ENCODE measurements around the gene PHF23. TPM values are rescaled to one million over a fixed set of nuclear protein-coding genes. Genes with fewer than 3 reads are reported as not detected.

PHF23 gene
- total and polyA plus RNA-seq, 9 of the 15 experiments (the other 6 are each of a cell fraction or from before 2014, with no cell fraction given) = 7.4 to 87.5 (median 33.7) TPM

GRCh38 chr17:7234083-7234951, 4.9 kb downstream of the PHF23 start, which contains the start of gene DVL2 (continued):
- no peak for TF ChIP-seq CREBBP (IDR thresholded peaks at IDR 0.05; ENCODE audit: low read depth, low read length)
- peak; percentile 64 for TF ChIP-seq NCOR1 (IDR thresholded peaks at IDR 0.05)
- TF ChIP-seq, protein P1, sequence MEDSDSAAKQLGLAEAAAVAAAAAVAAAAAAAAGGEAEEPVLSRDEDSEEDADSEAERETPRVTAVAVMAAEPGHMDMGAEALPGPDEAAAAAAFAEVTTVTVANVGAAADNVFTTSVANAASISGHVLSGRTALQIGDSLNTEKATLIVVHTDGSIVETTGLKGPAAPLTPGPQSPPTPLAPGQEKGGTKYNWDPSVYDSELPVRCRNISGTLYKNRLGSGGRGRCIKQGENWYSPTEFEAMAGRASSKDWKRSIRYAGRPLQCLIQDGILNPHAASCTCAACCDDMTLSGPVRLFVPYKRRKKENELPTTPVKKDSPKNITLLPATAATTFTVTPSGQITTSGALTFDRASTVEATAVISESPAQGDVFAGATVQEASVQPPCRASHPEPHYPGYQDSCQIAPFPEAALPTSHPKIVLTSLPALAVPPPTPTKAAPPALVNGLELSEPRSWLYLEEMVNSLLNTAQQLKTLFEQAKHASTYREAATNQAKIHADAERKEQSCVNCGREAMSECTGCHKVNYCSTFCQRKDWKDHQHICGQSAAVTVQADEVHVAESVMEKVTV (CRISPR knock-in tag; IDR thresholded peaks at IDR 0.05) = peak; percentile 43; the same call in 1 of the 2 replicates
- peak; percentile 85; the same call in 1 of the 2 replicates for TF ChIP-seq RB1 (IDR thresholded peaks at IDR 0.05; ENCODE audit: low read depth)
- TF ChIP-seq ZNF140 (CRISPR knock-in tag; IDR thresholded peaks at IDR 0.05) = no peak
- TF ChIP-seq THRAP3 (IDR thresholded peaks at IDR 0.05; ENCODE audit: borderline replicate concordance) = peak; percentile 85; the same call in 1 of the 2 replicates
- no peak for TF ChIP-seq ZNF316 (IDR thresholded peaks at IDR 0.05)
- TF ChIP-seq TAL1 (IDR thresholded peaks at IDR 0.05) = no peak
- no peak for TF ChIP-seq HMGN3 (IDR thresholded peaks at IDR 0.05; ENCODE audit: borderline replicate concordance, extremely low read depth, insufficient read length, low read depth, low read length)
- TF ChIP-seq, protein P2, sequence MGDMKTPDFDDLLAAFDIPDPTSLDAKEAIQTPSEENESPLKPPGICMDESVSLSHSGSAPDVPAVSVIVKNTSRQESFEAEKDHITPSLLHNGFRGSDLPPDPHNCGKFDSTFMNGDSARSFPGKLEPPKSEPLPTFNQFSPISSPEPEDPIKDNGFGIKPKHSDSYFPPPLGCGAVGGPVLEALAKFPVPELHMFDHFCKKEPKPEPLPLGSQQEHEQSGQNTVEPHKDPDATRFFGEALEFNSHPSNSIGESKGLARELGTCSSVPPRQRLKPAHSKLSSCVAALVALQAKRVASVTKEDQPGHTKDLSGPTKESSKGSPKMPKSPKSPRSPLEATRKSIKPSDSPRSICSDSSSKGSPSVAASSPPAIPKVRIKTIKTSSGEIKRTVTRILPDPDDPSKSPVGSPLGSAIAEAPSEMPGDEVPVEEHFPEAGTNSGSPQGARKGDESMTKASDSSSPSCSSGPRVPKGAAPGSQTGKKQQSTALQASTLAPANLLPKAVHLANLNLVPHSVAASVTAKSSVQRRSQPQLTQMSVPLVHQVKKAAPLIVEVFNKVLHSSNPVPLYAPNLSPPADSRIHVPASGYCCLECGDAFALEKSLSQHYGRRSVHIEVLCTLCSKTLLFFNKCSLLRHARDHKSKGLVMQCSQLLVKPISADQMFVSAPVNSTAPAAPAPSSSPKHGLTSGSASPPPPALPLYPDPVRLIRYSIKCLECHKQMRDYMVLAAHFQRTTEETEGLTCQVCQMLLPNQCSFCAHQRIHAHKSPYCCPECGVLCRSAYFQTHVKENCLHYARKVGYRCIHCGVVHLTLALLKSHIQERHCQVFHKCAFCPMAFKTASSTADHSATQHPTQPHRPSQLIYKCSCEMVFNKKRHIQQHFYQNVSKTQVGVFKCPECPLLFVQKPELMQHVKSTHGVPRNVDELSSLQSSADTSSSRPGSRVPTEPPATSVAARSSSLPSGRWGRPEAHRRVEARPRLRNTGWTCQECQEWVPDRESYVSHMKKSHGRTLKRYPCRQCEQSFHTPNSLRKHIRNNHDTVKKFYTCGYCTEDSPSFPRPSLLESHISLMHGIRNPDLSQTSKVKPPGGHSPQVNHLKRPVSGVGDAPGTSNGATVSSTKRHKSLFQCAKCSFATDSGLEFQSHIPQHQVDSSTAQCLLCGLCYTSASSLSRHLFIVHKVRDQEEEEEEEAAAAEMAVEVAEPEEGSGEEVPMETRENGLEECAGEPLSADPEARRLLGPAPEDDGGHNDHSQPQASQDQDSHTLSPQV (IDR thresholded peaks at IDR 0.05) = no peak
- no peak for TF ChIP-seq ZNF133 (CRISPR knock-in tag; IDR thresholded peaks at IDR 0.05)
- no peak for TF ChIP-seq FOXM1 (IDR thresholded peaks at IDR 0.05; ENCODE audit: low read depth)
- no peak; the same call in 1 of the 2 replicates for TF ChIP-seq FOXM1 (CRISPR knock-in tag; IDR thresholded peaks at IDR 0.05; ENCODE audit: low read depth)
- TF ChIP-seq SP1 (CRISPR knock-in tag; IDR thresholded peaks at IDR 0.05) = peak; percentile 81
- no peak for TF ChIP-seq MED1 (CRISPR knock-in tag; IDR thresholded peaks at IDR 0.05; ENCODE audit: borderline replicate concordance)
- TF ChIP-seq ZBED1 (IDR thresholded peaks at IDR 0.05) = peak; percentile 69; the same call in 1 of the 2 replicates
- TF ChIP-seq, protein P3, sequence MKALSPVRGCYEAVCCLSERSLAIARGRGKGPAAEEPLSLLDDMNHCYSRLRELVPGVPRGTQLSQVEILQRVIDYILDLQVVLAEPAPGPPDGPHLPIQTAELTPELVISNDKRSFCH (CRISPR knock-in tag; IDR thresholded peaks at IDR 0.05) = no peak
- TF ChIP-seq, protein P3 (tag; IDR thresholded peaks at IDR 0.05) = no peak
- TF ChIP-seq, protein P4, sequence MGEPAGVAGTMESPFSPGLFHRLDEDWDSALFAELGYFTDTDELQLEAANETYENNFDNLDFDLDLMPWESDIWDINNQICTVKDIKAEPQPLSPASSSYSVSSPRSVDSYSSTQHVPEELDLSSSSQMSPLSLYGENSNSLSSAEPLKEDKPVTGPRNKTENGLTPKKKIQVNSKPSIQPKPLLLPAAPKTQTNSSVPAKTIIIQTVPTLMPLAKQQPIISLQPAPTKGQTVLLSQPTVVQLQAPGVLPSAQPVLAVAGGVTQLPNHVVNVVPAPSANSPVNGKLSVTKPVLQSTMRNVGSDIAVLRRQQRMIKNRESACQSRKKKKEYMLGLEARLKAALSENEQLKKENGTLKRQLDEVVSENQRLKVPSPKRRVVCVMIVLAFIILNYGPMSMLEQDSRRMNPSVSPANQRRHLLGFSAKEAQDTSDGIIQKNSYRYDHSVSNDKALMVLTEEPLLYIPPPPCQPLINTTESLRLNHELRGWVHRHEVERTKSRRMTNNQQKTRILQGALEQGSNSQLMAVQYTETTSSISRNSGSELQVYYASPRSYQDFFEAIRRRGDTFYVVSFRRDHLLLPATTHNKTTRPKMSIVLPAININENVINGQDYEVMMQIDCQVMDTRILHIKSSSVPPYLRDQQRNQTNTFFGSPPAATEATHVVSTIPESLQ (CRISPR knock-in tag; IDR thresholded peaks at IDR 0.05) = no peak
- TF ChIP-seq PTTG1 (tag; IDR thresholded peaks at IDR 0.05; ENCODE audit: low read depth) = no peak
- peak; percentile 100 for TF ChIP-seq BHLHE40 (IDR thresholded peaks at IDR 0.05; ENCODE audit: low read length)

Data from K562 (cell line).